ENCODE data around the gene DMC1.

The DMC1 gene

DNA sequence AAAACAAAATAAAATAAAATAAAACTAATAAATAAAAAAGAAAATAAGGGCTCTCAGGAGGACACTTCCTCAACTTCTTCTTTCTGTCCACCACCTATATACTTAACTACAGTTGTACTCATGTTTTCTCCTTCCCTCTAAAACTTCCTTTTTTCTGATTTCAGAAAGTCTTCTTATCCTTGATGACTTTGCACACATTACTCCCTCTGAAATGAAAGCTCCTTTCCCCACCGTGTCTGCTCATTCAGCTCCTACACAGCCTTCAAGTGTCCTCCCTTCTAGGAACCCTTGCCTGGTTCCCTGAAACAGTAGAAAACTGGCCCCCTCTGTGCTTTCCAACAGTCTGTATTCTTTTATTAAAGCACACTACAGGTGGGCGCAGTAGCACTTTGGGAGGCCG is 45.6 kb downstream of the DMC1 start:
- Histone ChIP-seq H3K36me3 (no peaks in the 10 kb centered on the region), H3K27me3 (ENCODE audit: insufficient read depth, low read depth, severe bottlenecking) (no peaks in the 10 kb centered on the region), H3K27ac (no peak overlapping the region), H3K4me3 (ENCODE audit: low read depth, low read length) (no peak overlapping the region), H3K9me3 (ENCODE audit: severe bottlenecking) (no peaks in the 10 kb centered on the region)
- TF ChIP-seq, protein P1, sequence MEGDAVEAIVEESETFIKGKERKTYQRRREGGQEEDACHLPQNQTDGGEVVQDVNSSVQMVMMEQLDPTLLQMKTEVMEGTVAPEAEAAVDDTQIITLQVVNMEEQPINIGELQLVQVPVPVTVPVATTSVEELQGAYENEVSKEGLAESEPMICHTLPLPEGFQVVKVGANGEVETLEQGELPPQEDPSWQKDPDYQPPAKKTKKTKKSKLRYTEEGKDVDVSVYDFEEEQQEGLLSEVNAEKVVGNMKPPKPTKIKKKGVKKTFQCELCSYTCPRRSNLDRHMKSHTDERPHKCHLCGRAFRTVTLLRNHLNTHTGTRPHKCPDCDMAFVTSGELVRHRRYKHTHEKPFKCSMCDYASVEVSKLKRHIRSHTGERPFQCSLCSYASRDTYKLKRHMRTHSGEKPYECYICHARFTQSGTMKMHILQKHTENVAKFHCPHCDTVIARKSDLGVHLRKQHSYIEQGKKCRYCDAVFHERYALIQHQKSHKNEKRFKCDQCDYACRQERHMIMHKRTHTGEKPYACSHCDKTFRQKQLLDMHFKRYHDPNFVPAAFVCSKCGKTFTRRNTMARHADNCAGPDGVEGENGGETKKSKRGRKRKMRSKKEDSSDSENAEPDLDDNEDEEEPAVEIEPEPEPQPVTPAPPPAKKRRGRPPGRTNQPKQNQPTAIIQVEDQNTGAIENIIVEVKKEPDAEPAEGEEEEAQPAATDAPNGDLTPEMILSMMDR (IDR thresholded peaks at IDR 0.05; ENCODE audit: low read depth, low read length) = no peak
- no peak for DNase-seq

GRCh38 chr22:38523479-38523878 is 46.5 kb downstream of the DMC1 start:
- Histone ChIP-seq H3K27ac (no peak overlapping the region), H3K9me3 (ENCODE audit: severe bottlenecking) (no peaks in the 10 kb centered on the region), H3K4me3 (ENCODE audit: low read depth, low read length) (no peak overlapping the region), H3K36me3 (no peaks in the 10 kb centered on the region), H3K27me3 (ENCODE audit: insufficient read depth, low read depth, severe bottlenecking) (no peaks in the 10 kb centered on the region)
- TF ChIP-seq, protein P1 (IDR thresholded peaks at IDR 0.05; ENCODE audit: low read depth, low read length) = no peak
- DNase-seq = no peak

- TF ChIP-seq, protein P1 (IDR thresholded peaks at IDR 0.05; ENCODE audit: low read depth, low read length) = no peak
- Histone ChIP-seq H3K36me3 (no peaks in the 10 kb centered on the region), H3K4me3 (ENCODE audit: low read depth, low read length) (no peak overlapping the region), H3K9me3 (ENCODE audit: severe bottlenecking) (no peaks in the 10 kb centered on the region), H3K27ac (no peak overlapping the region), H3K27me3 (ENCODE audit: insufficient read depth, low read depth, severe bottlenecking) (no peaks in the 10 kb centered on the region)
- DNase-seq = no peak
These were observed 47.0 kb downstream of the DMC1 start for GRCh38 chr22:38523029-38523428.

- Histone ChIP-seq H3K36me3 (no peaks in the 10 kb centered on the region), H3K27ac (no peak overlapping the region), H3K4me3 (ENCODE audit: low read depth, low read length) (no peak overlapping the region), H3K9me3 (ENCODE audit: severe bottlenecking) (no peaks in the 10 kb centered on the region), H3K27me3 (ENCODE audit: insufficient read depth, low read depth, severe bottlenecking) (no peaks in the 10 kb centered on the region)
- TF ChIP-seq, protein P1 (IDR thresholded peaks at IDR 0.05; ENCODE audit: low read depth, low read length) = no peak
- DNase-seq = no peak
These were observed 50.3 kb downstream of the DMC1 start for GRCh38 chr22:38519453-38520250.

DNA sequence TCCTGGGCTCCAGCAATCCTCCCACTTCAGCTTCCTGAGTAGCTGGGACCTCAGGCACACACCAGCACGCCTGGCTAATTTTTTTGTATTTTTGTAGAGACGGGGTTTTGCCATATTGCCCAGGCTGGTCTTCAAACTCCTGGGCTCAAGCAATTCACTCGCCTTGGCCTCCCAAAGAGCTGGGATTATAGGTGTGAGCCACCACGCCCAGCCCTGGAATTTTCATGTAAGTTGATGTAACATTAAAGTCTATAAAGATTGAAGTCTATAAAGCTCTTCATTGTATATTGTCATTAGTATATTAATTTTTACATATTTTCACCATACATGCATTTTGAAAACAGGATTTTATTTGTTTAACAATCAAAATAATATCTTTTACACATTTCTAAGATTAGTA is 51.4 kb downstream of the DMC1 start:
- H3K27ac ChIP-seq = no peak overlapping the region
- H3K36me3 ChIP-seq = no peaks in the 10 kb centered on the region
- no peaks in the 10 kb centered on the region for H3K27me3 ChIP-seq (ENCODE audit: insufficient read depth, low read depth, severe bottlenecking)
- no peaks in the 10 kb centered on the region for H3K9me3 ChIP-seq (ENCODE audit: severe bottlenecking)
- no peak overlapping the region for H3K4me3 ChIP-seq (ENCODE audit: low read depth, low read length)
- TF ChIP-seq, protein P1 (IDR thresholded peaks at IDR 0.05; ENCODE audit: low read depth, low read length) = no peak
- no peak for DNase-seq

DNA sequence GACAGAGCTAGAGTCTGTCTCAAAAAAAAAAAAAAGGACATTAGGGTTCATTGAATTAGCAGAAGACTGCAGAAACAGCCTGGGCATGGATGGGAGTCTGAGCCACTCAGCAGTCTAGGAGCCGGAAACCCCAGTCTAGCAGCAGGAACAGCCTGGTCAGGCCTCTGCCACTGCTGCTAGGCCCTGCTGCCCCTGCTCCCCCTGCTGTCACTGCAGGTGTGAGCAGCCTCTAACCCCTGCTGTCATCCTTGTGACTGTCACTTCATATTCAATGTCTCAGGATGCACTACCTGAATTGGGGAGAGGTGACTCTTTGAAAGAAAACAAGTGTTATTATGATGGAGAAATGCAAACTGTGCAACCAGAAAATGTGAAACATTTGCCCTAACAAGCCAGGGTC is 56.9 kb downstream of the DMC1 start:
- no peaks in the 10 kb centered on the region for H3K27me3 ChIP-seq (ENCODE audit: insufficient read depth, low read depth, severe bottlenecking)
- DNase-seq = peak; percentile 66
- H3K36me3 ChIP-seq = no peaks in the 10 kb centered on the region
- H3K4me3 ChIP-seq (ENCODE audit: low read depth, low read length) = no peak overlapping the region
- no peaks in the 10 kb centered on the region for H3K9me3 ChIP-seq (ENCODE audit: severe bottlenecking)
- TF ChIP-seq, protein P1 (IDR thresholded peaks at IDR 0.05; ENCODE audit: low read depth, low read length) = peak; percentile 84
- H3K27ac ChIP-seq = no peak overlapping the region
